ENCODE data around the gene TOR1AIP2. TPM values are rescaled to one million over a fixed set of nuclear protein-coding genes. Genes with fewer than 3 reads are reported as not detected.

TOR1AIP2 gene
- polyA plus RNA-seq, 1 of the 3 experiments (the other 2 are of a cell fraction): 12.7 TPM

DNA sequence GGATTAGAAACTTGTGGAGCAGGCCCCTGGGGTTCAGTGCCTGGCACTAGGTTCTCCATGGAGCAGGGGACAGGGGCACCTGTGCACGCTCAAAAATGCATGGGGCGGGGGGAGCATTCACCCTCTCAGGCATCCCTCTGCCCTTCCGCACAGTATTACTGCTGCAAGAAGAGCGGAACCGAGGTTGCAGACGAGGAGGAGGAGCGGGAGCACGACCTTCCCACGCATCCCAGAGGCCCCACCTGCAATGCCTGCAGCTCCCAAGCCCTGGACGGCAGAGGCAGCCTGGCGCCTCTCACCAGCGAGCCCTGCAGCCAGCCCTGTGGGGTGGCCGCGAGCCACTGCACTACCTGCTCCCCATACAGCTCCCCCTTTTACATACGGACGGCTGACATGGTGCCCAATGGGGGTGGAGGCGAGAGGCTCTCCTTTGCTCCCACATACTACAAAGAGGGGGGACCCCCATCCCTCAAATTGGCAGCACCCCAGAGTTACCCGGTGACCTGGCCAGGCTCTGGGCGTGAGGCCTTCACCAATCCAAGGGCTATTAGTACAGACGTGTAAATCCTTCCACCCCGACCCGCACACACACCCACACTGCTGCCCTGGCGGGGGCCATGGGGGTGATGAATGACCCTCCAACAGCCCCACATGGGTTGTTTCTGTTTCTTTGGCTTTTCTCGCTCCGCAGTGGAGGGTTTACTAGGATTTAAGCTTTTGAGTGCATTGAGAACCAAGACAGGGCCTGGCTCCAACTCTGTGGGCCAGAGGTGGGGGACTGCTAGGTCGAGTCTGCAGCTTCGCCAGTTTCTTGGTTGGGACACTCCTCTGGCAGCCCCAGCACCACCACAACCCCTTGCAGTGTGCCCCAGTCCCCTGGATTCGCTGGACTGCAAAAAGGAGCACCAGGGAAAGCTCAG, 63.7 kb downstream of the TOR1AIP2 start:
- Histone ChIP-seq H3K9ac (no peak overlapping the region), H2AFZ (ENCODE audit: low read depth) (no peak overlapping the region), H3K9me2 (no peaks in the 10 kb centered on the region), H3K9me3 (no peaks in the 10 kb centered on the region), H3K79me2 (ENCODE audit: insufficient read depth) (no peaks in the 10 kb centered on the region), H3K4me2 (no peak overlapping the region), H4K20me1 (ENCODE audit: insufficient read depth) (no peaks in the 10 kb centered on the region), H3K27ac (ENCODE audit: low read depth in 2 of 2, low read length in 1 of 2) (peak overlapping the region in 1 of 2 experiments; percentile 1; a peak in 1 of 4 replicates), H3F3A (replicated peaks; ENCODE audit: insufficient read depth) (no peaks in the 10 kb centered on the region), H3K36me3 (replicated peaks in 1 of 2; ENCODE audit: control insufficient read depth in 1 of 2, insufficient read depth in 2 of 2, low read length in 1 of 2) (no peaks in the 10 kb centered on the region), H3K4me3 (ENCODE audit: low read depth in 2 of 2, low read length in 1 of 2) (no peak overlapping the region), H3K27me3 (ENCODE audit: insufficient read depth) (peaks cover 10% of the 10 kb centered on the region; the same call in 1 of the 2 replicates), H3K4me1 (ENCODE audit: control insufficient read depth in 1 of 2, insufficient read depth in 2 of 2, low read depth in 1 of 2, low read length in 1 of 2) (peaks cover 0 to 59% of the 10 kb centered on the region in 2 experiments; a peak in 1 of 4 replicates)
- no peak for TF ChIP-seq MXI1 (IDR thresholded peaks at IDR 0.05; ENCODE audit: low read depth, low read length)
- TF ChIP-seq FOXJ3 (CRISPR knock-in tag; IDR thresholded peaks at IDR 0.05): no peak
- TF ChIP-seq, protein P1, sequence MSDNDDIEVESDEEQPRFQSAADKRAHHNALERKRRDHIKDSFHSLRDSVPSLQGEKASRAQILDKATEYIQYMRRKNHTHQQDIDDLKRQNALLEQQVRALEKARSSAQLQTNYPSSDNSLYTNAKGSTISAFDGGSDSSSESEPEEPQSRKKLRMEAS (IDR thresholded peaks at IDR 0.05; ENCODE audit: low read depth): no peak
- TF ChIP-seq TEAD4 (IDR thresholded peaks at IDR 0.05; ENCODE audit: borderline replicate concordance, insufficient read depth): no peak
- TF ChIP-seq, protein P2, sequence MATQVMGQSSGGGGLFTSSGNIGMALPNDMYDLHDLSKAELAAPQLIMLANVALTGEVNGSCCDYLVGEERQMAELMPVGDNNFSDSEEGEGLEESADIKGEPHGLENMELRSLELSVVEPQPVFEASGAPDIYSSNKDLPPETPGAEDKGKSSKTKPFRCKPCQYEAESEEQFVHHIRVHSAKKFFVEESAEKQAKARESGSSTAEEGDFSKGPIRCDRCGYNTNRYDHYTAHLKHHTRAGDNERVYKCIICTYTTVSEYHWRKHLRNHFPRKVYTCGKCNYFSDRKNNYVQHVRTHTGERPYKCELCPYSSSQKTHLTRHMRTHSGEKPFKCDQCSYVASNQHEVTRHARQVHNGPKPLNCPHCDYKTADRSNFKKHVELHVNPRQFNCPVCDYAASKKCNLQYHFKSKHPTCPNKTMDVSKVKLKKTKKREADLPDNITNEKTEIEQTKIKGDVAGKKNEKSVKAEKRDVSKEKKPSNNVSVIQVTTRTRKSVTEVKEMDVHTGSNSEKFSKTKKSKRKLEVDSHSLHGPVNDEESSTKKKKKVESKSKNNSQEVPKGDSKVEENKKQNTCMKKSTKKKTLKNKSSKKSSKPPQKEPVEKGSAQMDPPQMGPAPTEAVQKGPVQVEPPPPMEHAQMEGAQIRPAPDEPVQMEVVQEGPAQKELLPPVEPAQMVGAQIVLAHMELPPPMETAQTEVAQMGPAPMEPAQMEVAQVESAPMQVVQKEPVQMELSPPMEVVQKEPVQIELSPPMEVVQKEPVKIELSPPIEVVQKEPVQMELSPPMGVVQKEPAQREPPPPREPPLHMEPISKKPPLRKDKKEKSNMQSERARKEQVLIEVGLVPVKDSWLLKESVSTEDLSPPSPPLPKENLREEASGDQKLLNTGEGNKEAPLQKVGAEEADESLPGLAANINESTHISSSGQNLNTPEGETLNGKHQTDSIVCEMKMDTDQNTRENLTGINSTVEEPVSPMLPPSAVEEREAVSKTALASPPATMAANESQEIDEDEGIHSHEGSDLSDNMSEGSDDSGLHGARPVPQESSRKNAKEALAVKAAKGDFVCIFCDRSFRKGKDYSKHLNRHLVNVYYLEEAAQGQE (IDR thresholded peaks at IDR 0.05; ENCODE audit: low read depth, low read length): no peak
- TF ChIP-seq, protein P3, sequence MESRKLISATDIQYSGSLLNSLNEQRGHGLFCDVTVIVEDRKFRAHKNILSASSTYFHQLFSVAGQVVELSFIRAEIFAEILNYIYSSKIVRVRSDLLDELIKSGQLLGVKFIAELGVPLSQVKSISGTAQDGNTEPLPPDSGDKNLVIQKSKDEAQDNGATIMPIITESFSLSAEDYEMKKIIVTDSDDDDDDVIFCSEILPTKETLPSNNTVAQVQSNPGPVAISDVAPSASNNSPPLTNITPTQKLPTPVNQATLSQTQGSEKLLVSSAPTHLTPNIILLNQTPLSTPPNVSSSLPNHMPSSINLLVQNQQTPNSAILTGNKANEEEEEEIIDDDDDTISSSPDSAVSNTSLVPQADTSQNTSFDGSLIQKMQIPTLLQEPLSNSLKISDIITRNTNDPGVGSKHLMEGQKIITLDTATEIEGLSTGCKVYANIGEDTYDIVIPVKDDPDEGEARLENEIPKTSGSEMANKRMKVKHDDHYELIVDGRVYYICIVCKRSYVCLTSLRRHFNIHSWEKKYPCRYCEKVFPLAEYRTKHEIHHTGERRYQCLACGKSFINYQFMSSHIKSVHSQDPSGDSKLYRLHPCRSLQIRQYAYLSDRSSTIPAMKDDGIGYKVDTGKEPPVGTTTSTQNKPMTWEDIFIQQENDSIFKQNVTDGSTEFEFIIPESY (IDR thresholded peaks at IDR 0.05; ENCODE audit: borderline replicate concordance, low read depth): no peak
- no peak for TF ChIP-seq EP300 (IDR thresholded peaks at IDR 0.05; ENCODE audit: borderline replicate concordance in 1 of 2, low read depth in 1 of 2, low read length in 1 of 2)
- TF ChIP-seq, protein P4, sequence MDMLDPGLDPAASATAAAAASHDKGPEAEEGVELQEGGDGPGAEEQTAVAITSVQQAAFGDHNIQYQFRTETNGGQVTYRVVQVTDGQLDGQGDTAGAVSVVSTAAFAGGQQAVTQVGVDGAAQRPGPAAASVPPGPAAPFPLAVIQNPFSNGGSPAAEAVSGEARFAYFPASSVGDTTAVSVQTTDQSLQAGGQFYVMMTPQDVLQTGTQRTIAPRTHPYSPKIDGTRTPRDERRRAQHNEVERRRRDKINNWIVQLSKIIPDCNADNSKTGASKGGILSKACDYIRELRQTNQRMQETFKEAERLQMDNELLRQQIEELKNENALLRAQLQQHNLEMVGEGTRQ (IDR thresholded peaks at IDR 0.05; ENCODE audit: borderline replicate concordance, low read depth, low read length): no peak
- no peak for TF ChIP-seq TAF1 (IDR thresholded peaks at IDR 0.05; ENCODE audit: borderline replicate concordance, low read depth, low read length)
- no peak for TF ChIP-seq CHD2 (IDR thresholded peaks at IDR 0.05; ENCODE audit: low read length, partially characterized antibody)
- TF ChIP-seq RXRA (IDR thresholded peaks at IDR 0.05; ENCODE audit: borderline replicate concordance, low read depth): no peak
- TF ChIP-seq, protein P5, sequence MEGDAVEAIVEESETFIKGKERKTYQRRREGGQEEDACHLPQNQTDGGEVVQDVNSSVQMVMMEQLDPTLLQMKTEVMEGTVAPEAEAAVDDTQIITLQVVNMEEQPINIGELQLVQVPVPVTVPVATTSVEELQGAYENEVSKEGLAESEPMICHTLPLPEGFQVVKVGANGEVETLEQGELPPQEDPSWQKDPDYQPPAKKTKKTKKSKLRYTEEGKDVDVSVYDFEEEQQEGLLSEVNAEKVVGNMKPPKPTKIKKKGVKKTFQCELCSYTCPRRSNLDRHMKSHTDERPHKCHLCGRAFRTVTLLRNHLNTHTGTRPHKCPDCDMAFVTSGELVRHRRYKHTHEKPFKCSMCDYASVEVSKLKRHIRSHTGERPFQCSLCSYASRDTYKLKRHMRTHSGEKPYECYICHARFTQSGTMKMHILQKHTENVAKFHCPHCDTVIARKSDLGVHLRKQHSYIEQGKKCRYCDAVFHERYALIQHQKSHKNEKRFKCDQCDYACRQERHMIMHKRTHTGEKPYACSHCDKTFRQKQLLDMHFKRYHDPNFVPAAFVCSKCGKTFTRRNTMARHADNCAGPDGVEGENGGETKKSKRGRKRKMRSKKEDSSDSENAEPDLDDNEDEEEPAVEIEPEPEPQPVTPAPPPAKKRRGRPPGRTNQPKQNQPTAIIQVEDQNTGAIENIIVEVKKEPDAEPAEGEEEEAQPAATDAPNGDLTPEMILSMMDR (IDR thresholded peaks at IDR 0.05): no peak
- no peak for TF ChIP-seq NRF1 (IDR thresholded peaks at IDR 0.05; ENCODE audit: low read depth, low read length)
- no peak for TF ChIP-seq GABPA (IDR thresholded peaks at IDR 0.05; ENCODE audit: low read depth)
- no peak for TF ChIP-seq ELF1 (IDR thresholded peaks at IDR 0.05)
- no peak for TF ChIP-seq GATA2 (CRISPR knock-in tag; IDR thresholded peaks at IDR 0.05)
- no peak for TF ChIP-seq RFX5 (IDR thresholded peaks at IDR 0.05; ENCODE audit: low read length)
- no peak for TF ChIP-seq MEF2A (IDR thresholded peaks at IDR 0.05; ENCODE audit: borderline replicate concordance, low read depth)
- no peak for TF ChIP-seq NFIC (IDR thresholded peaks at IDR 0.05; ENCODE audit: borderline replicate concordance)
- POLR2A ChIA-PET: interaction anchor here (1.0 to 2.8 kb wide), 7 partner anchors 19 to 108 kb away, joined by 3 to 14 read pairs (median 4); no protein-coding TSS in a partner anchor
- DNase-seq: no peak
- whole genome bisulfite sequencing (ENCODE audit: low lambda C conversion rate): 63% methylated on average over 12 of the region's 28 CpGs
- CTCF ChIA-PET: interaction anchor here (0.5 to 20.9 kb wide), 56 partner anchors 8 to 1274 kb away, joined by 3 to 862 read pairs (median 10); partner anchors contain the start of genes FAM163A, TDRD5 and TOR1AIP1

Data from SK-N-SH (cell line).